AG20443 (cell line): ENCODE results near the gene CMSS1.
A peak's percentile ranks its signal among the peaks of the same experiment; 100 is the strongest.

Experiments used
- DNase-seq: peaks from one replicate; pipeline ENCODE4 v3.0.0; 2012; ENCODE audit warnings: low spot score, mixed read lengths

The CMSS1 gene

GRCh38 chr3:99875581-99875928 is 57.9 kb downstream of the CMSS1 start:
- DNase-seq, result peak; percentile 30

GRCh38 chr3:99875929-99876841 is 58.5 kb downstream of the CMSS1 start:
- peak; percentile 88 for DNase-seq

- no peak for DNase-seq
These were observed 59.4 kb downstream of the CMSS1 start for GRCh38 chr3:99877031-99877579.

- DNase-seq, result peak; percentile 71
These were observed 60.3 kb downstream of the CMSS1 start for GRCh38 chr3:99878005-99878404.

DNA sequence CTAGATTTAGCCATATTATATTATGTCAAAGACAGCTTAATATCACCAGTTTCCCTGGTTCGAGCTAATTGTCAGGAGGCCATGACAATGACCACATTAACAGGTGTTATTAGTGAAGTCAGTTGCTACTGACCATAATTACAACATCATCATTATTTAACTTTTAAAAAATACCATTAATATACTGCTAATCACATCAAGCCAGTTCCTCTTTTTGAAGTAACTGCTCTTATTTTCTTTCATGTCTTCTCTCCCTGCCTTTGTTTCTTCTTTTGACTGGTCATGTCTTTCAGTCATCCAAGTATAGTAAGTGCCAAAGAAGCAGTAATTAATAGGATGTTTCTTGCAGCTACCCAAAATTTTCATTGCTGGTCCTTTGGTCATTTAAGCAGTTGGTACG is 61.6 kb downstream of the CMSS1 start:
- no peak for DNase-seq

DNA sequence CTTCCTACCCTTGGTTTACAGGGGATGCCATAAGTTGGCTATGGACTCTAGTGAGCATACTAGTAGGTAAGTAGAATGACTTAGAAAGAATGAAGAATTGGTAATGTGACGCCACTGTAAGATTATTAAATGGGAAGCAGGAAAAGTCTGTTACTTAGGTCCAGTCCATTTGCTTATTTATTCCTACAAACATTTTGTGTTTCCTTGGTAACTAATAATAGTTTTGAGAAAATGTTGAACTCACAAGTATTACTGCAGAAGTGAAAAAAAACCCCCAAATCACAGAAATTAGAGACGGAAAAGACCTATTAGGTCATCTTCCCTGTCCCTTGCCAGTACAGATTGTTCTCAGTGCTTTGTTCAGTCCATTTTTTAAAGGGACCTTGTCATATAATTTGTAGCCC is 63.5 kb downstream of the CMSS1 start:
- no peak for DNase-seq

DNA sequence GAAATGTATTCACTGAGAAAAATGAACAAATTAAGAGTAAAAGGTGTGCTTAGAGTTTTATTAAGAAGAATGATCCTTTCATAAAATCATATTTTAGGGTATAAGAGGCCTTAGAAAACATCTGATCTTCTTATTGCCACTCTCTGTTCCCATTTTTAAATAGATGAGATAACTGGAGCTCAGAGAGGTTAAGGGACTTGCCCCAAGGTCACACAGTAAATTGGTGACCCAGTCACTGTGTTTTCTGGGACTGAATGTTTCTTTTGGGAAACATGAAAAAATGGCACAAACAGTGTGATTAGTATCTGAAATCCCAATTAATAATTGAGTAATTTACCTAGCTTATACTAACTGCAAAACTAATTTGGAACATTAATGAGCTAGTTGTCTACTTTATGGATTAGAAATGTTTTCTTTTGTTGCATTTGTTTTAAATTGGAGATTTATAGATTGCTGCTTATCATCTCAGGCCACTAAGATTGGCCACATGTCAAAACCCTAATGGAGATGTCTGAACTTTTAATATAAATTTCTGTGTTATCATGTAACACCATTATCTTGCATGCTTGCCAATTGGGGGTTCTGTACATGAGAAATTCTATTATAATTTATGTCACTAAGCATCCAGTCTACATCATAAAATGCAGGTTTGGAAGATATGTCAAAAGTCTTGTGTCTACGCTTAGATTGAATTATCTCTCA is 64.9 kb downstream of the CMSS1 start:
- DNase-seq, result no peak

- no peak for DNase-seq
These were observed 65.4 kb downstream of the CMSS1 start for GRCh38 chr3:99883138-99883461.

DNA sequence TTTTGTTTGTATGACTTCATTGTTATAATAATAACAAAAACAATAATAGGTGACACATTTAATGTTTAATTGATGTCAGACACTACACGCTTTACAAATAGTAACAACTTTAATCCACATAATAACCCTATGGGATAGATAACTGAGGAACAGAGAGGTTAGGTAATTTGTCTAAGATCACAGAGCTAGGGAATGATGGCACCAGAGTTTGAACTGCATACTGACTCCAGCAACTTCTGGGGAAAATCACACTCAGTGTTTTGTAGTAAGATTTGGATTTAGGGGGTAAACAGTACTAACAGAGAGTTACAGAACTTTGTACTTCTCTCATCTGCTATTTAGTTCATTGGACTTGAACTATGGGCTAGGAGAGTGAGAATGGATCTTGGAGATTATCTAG is 66.0 kb downstream of the CMSS1 start:
- DNase-seq, result no peak

DNA sequence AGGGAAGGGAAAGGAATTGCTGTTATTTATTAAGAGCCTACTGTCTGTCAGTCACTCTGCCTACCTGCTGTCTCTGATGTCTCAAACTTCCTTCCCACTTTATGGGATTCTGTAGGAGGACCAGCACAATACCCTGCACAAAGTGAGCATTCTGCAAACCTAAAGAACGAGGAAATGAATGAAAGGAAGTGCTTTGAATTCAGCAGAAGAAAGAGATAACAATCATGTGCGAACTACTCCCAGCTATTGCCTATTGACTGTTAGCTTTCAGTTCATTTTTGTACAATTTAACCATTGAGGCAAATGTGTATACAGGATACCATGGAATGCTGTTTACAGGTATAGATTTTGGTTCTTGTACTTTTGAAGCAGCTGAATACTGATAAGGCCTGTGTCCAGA is 66.8 kb downstream of the CMSS1 start:
- no peak for DNase-seq

DNA sequence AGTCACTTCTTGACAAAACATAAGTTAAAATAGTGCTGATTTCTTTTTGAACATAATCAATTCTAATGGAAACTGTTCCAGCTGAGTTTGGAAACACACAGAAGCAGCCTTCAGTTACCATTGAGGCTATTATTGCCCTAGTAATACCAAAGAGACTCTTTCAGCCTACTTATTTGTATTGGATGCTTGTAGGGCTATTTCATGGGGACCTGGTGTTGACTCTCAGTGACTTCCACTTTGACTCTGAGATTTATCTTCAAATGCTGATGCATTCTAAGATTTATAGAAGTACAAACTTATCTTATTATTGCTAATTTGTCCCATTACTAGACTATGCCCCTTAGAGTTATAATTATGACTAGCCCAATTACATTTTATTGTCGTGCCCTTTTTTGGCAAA is 67.4 kb downstream of the CMSS1 start:
- DNase-seq, result no peak

GRCh38 chr3:99885851-99886250 is 68.2 kb downstream of the CMSS1 start:
- no peak for DNase-seq

- no peak for DNase-seq
These were observed 74.1 kb downstream of the CMSS1 start for GRCh38 chr3:99891610-99892285.

DNA sequence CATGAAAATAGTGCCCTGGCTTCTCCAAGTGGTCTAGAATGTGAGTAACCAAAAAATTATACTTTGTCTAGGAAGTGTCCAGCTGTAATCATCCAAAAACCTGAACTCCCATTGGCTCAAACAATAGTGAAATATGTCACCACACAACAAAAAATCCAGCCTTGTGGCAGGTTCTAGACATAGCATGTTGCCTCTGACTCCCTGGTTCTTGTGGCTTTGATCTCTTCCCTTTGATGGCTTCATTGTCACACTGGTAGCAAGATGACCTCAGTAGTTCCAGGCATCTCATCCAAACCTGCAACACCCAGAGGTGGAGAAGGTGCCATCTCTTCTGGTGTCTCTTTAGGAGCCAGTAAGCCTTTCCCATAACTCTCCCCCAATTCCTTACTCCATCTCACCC is 74.7 kb downstream of the CMSS1 start:
- no peak for DNase-seq

DNA sequence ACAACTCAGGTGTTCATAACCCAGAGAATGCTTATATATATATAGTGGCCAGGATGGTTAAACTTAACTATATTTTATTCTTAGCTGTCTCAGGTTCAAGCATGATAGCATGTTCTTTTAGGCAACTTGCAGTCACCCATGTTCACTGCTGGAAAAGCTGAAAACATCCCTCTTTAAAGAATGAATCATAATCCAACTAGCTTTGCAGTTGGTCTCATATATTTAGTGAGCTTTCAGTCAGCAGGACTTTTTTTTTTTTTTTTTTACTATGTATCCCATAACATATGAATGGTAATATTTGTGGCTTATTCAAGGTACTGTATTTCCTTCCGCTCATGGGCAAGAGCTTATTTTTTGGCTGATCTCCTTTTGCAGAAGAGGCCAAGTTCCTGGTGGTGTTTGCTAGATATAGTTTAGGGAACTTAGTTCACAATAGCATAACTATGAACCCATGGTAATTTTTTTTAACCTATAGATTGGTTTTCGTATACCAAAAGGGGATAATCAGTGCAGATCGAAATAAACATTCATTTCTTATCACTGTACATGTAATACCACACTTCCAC is 77.6 kb downstream of the CMSS1 start:
- no peak for DNase-seq

DNA sequence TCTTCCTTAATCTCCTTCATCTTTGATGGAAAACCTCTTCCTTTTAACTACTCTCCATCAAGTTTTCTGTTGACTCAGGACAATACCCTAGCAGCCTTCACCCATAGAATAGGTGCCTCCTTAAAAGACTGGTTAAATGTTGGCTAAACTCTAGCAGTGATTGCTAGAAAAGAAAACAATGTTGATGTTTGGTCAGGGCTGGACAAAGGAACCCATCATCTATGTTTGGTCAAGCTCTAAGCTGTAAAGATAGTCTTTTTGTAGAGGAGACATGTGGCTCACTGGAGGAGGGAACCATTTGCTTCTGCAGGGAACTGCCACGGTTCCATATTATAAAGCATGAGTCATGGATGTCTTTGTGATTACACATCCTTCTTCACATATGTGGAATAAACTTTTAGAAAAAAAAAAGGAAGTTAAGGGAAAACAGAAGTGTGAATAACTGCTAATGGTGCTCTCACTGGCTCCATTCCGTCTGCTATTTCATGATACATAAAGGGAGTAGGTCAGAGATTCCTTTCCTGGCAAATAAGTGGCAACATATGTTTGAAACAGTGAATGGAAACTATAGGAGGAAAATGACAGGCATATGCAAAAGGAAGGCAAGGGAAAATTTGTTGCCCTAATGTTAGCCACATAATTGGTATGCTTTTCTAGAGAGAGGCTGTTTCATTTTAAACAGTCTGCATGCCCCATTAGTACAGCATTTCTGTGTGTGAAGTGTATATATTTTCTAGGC is 78.2 kb downstream of the CMSS1 start:
- DNase-seq, result peak; percentile 52

- no peak for DNase-seq
These were observed 78.8 kb downstream of the CMSS1 start for GRCh38 chr3:99896482-99896881.

GRCh38 chr3:99899603-99900002 is 81.9 kb downstream of the CMSS1 start:
- DNase-seq, result no peak

DNA sequence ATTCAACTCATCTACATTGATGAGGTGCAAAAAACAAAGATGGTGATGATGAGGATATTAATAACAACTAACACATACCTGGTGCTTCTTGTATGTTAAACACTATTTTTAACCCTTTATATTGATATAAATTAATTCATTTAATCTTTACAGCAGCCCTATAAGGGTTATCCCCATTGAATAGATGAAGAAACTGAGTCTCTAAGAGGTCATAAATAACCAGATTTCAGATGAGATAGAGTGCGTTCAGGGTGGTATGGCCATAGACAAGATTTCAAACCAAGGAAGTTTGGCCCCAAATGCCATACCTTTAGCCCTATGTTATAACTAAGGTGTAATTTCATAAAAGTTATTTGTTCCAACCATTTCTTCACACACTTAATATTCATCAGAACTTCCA is 82.6 kb downstream of the CMSS1 start:
- DNase-seq, result no peak

GRCh38 chr3:99901200-99901926 is 83.7 kb downstream of the CMSS1 start:
- DNase-seq, result peak; percentile 38

DNA sequence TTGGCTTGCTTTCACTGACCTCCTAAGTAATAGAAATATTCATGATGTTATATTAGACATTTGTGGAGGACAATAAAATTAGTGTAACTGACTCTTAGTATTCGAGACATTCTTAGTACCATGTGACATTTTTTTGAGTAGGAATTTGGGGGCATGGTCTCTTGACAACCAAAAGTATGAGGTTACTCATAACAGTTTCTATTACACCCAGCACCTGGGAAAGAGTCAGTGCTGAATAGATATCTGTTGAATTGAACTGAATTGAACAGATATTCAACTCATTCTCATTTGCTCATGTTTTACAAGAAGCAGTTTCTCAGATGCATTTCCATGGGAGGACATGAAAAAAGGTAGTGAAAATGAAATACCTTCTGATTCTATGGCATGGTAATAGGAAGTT is 84.4 kb downstream of the CMSS1 start:
- no peak for DNase-seq
